ENCODE results near the gene HOXA7.
A peak's percentile ranks its signal among the peaks of the same experiment; 100 is the strongest.

The HOXA7 gene

DNA sequence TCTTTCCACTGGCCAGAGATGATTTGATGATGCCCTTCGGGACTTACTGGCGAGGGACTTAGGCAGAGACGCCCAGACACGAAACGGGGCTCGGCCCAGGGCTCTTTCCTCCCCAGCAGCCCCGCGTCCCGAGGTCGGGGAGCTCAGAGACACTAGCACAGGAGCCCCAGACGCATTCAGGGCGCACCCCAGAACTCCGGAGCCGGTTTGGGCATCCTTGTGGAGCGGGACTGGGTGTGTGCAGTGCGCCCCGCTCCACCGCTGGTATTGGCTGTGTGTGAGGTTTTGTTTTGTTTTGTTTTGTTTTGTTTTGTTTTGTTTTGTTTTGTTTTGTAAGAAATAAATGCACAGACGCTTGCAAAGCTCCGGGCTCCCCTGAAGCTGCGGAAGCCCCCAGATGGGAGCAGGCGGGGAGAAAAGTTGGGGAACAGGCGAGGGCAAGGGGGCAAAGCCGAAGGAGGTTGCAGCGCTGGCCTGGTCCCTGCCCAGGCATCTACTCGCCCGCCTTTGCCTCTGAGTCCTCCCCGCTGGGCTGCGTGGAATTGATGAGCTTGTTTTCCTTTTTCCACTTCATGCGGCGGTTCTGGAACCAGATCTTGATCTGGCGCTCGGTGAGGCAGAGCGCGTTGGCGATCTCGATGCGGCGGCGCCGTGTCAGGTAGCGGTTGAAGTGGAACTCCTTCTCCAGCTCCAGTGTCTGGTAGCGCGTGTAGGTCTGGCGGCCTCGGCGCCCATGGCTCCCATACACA lies 11.1 kb downstream of the HOXA7 start:
- ChIA-PET CTCF (interaction anchor here (0.6 to 4.1 kb wide), 9 partner anchors 14 to 1680 kb away, joined by 3 to 34 read pairs (median 5); no protein-coding TSS in a partner anchor), POLR2A (interaction anchor here (0.9 to 1.6 kb wide), 2 partner anchors 24 to 39 kb away, joined by 3 read pairs; partner anchors contain the start of gene HOXA11)
- peak overlapping the region; percentile 74; the same call in 1 of the 2 replicates for H3K27ac ChIP-seq (ENCODE audit: extremely low read depth, low read depth, low read length)
- peaks cover 0 to 73% of the 10 kb centered on the region in 2 experiments; a peak in 2 of 3 replicates for H3K36me3 ChIP-seq (ENCODE audit: control insufficient read depth in 2 of 2, insufficient read depth in 1 of 2, low read length in 2 of 2)
- H3K9me3 ChIP-seq (ENCODE audit: control insufficient read depth, insufficient read depth, low read depth, low read length): no peaks in the 10 kb centered on the region
- no peak overlapping the region for H3K4me3 ChIP-seq (ENCODE audit: low read depth, low read length)
- peaks cover 19% of the 10 kb centered on the region for H3K4me1 ChIP-seq (ENCODE audit: control insufficient read depth, insufficient read depth, low read length)
- TF ChIP-seq ZNF600 (tag by site-specific recombination; IDR thresholded peaks at IDR 0.05): peak; percentile 68
- no peak for TF ChIP-seq ZNF292 (tag by site-specific recombination; IDR thresholded peaks at IDR 0.05; ENCODE audit: borderline replicate concordance, low read depth)
- peak; percentile 75 for TF ChIP-seq ZBTB17 (tag by site-specific recombination; IDR thresholded peaks at IDR 0.05)

DNA sequence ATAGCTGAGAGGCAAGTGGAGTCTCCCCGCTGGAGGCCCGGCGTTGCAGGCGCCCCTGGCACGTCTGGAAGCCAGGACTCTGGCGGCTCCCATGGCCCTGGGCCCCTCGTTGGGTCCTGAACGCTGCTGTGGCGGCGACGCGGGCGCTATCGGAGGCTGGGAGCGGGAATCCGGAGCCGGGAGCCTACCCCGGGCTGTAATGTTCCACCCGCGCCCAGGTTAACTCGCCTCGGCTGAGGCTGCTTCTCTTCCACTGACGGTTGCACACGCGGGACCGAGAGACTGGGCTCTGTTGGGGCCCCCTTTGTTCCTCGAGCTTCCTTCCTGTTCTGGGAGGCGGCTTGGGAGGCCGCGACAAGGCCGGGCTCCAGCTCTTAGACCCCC lies 11.7 kb downstream of the HOXA7 start:
- H3K27ac ChIP-seq (ENCODE audit: extremely low read depth, low read depth, low read length): peak overlapping the region; percentile 74; the same call in 1 of the 2 replicates
- no peaks in the 10 kb centered on the region for H3K9me3 ChIP-seq (ENCODE audit: control insufficient read depth, insufficient read depth, low read depth, low read length)
- ChIA-PET POLR2A (interaction anchor here (0.9 kb wide), 1 partner anchor 40 kb away, joined by 3 read pairs; the partner anchor contains the start of gene HOXA11), CTCF (interaction anchor here (0.6 to 4.4 kb wide), 18 partner anchors 12 to 1679 kb away, joined by 3 to 34 read pairs (median 5); partner anchors contain the start of gene HOXA7)
- H3K4me1 ChIP-seq (ENCODE audit: control insufficient read depth, insufficient read depth, low read length): peaks cover 19% of the 10 kb centered on the region
- TF ChIP-seq ZNF184 (tag by site-specific recombination; IDR thresholded peaks at IDR 0.05): no peak
- TF ChIP-seq, protein P1, sequence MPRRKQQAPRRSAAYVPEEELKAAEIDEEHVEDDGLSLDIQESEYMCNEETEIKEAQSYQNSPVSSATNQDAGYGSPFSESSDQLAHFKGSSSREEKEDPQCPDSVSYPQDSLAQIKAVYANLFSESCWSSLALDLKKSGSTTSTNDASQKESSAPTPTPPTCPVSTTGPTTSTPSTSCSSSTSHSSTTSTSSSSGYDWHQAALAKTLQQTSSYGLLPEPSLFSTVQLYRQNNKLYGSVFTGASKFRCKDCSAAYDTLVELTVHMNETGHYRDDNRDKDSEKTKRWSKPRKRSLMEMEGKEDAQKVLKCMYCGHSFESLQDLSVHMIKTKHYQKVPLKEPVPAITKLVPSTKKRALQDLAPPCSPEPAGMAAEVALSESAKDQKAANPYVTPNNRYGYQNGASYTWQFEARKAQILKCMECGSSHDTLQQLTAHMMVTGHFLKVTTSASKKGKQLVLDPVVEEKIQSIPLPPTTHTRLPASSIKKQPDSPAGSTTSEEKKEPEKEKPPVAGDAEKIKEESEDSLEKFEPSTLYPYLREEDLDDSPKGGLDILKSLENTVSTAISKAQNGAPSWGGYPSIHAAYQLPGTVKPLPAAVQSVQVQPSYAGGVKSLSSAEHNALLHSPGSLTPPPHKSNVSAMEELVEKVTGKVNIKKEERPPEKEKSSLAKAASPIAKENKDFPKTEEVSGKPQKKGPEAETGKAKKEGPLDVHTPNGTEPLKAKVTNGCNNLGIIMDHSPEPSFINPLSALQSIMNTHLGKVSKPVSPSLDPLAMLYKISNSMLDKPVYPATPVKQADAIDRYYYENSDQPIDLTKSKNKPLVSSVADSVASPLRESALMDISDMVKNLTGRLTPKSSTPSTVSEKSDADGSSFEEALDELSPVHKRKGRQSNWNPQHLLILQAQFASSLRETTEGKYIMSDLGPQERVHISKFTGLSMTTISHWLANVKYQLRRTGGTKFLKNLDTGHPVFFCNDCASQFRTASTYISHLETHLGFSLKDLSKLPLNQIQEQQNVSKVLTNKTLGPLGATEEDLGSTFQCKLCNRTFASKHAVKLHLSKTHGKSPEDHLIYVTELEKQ (tag by site-specific recombination; IDR thresholded peaks at IDR 0.05; ENCODE audit: borderline replicate concordance): peak; percentile 28; the same call in 1 of the 2 replicates
- no peak for TF ChIP-seq ZNF133 (tag by site-specific recombination; IDR thresholded peaks at IDR 0.05)
- peak; percentile 9; the same call in 1 of the 2 replicates for TF ChIP-seq GLIS1 (tag by site-specific recombination; IDR thresholded peaks at IDR 0.05)
- TF ChIP-seq, protein P2, sequence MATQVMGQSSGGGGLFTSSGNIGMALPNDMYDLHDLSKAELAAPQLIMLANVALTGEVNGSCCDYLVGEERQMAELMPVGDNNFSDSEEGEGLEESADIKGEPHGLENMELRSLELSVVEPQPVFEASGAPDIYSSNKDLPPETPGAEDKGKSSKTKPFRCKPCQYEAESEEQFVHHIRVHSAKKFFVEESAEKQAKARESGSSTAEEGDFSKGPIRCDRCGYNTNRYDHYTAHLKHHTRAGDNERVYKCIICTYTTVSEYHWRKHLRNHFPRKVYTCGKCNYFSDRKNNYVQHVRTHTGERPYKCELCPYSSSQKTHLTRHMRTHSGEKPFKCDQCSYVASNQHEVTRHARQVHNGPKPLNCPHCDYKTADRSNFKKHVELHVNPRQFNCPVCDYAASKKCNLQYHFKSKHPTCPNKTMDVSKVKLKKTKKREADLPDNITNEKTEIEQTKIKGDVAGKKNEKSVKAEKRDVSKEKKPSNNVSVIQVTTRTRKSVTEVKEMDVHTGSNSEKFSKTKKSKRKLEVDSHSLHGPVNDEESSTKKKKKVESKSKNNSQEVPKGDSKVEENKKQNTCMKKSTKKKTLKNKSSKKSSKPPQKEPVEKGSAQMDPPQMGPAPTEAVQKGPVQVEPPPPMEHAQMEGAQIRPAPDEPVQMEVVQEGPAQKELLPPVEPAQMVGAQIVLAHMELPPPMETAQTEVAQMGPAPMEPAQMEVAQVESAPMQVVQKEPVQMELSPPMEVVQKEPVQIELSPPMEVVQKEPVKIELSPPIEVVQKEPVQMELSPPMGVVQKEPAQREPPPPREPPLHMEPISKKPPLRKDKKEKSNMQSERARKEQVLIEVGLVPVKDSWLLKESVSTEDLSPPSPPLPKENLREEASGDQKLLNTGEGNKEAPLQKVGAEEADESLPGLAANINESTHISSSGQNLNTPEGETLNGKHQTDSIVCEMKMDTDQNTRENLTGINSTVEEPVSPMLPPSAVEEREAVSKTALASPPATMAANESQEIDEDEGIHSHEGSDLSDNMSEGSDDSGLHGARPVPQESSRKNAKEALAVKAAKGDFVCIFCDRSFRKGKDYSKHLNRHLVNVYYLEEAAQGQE (tag by site-specific recombination; IDR thresholded peaks at IDR 0.05): no peak
- 0 out of 2 replicates have a peak, but pooled peaks have one; percentile 26 for TF ChIP-seq ZFP37 (tag by site-specific recombination; IDR thresholded peaks at IDR 0.05)
- H3K36me3 ChIP-seq (ENCODE audit: control insufficient read depth in 2 of 2, insufficient read depth in 1 of 2, low read length in 2 of 2): peaks cover 0 to 67% of the 10 kb centered on the region in 2 experiments; a peak in 2 of 3 replicates
- no peak overlapping the region for H3K4me3 ChIP-seq (ENCODE audit: low read depth, low read length)

DNA sequence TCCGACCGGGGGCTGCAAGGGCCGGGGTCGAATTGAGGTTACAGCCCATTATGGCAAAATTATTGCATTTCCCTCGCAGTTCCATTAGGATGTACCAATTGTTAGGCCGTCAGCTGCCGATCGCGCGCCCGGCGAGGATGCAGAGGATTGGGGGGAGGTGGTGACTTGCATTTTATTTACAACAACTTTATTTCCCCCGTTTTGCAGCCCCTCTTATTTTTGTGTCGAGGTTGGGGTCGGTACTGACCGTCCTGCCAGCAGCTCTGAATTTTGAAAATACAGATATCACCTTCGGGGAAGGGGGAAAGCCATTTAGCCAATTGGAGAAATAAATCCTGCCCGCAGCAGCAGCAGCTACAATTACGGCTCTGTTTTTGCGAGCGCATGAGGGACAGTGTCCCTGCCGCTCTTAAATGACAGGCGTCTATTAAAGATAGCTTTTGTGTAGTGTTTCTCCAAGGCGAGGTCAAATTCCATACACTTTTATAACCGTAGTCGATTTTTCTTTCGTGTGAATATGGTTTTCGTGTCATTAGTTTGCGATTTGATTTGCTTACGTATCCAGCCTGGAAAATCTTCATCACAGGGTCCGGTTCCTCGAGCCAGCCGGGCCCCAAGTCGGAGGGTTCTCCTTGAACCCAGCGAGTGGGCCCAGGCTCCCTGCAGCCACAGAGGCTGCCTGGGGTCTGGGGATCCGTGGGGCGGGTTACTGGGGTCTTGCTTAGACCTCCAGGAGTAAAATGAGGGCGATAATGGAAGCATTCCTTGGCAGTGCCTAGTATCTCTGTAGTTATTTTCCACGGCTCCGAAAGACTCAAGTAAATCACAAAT lies 12.3 kb downstream of the HOXA7 start:
- peak overlapping the region; percentile 74 for H3K27ac ChIP-seq (ENCODE audit: extremely low read depth, low read depth, low read length)
- ChIA-PET CTCF (interaction anchor here (0.6 to 4.4 kb wide), 40 partner anchors 10 to 1251 kb away, joined by 3 to 34 read pairs (median 5); partner anchors contain the start of genes HOXA1 and HOXA7), POLR2A (interaction anchor here (0.6 to 1.6 kb wide), 20 partner anchors 10 to 1282 kb away, joined by 3 to 9 read pairs (median 4); partner anchors contain the start of genes HOXA11, HOXA4, HOXA7 and HOXA9)
- H3K36me3 ChIP-seq (ENCODE audit: control insufficient read depth in 2 of 2, insufficient read depth in 1 of 2, low read length in 2 of 2): peaks cover 0 to 66% of the 10 kb centered on the region in 2 experiments; a peak in 2 of 3 replicates
- peaks cover 21% of the 10 kb centered on the region for H3K4me1 ChIP-seq (ENCODE audit: control insufficient read depth, insufficient read depth, low read length)
- no peaks in the 10 kb centered on the region for H3K9me3 ChIP-seq (ENCODE audit: control insufficient read depth, insufficient read depth, low read depth, low read length)
- H3K4me3 ChIP-seq (ENCODE audit: low read depth, low read length): no peak overlapping the region
- TF ChIP-seq ZBTB17 (tag by site-specific recombination; IDR thresholded peaks at IDR 0.05) (peak; percentile 57), BCL11B (tag by site-specific recombination; IDR thresholded peaks at IDR 0.05; ENCODE audit: low read depth) (peak; percentile 82), IKZF3 (tag by site-specific recombination; IDR thresholded peaks at IDR 0.05) (peak; percentile 30; the same call in 1 of the 2 replicates), ZNF549 (tag by site-specific recombination; IDR thresholded peaks at IDR 0.05) (no peak), ZNF843 (tag by site-specific recombination; IDR thresholded peaks at IDR 0.05) (0 out of 2 replicates have a peak, but pooled peaks have one; percentile 22), ZNF654 (tag by site-specific recombination; IDR thresholded peaks at IDR 0.05; ENCODE audit: low read depth) (peak; percentile 42; the same call in 1 of the 2 replicates), ZNF366 (tag by site-specific recombination; conservative IDR thresholded peaks at IDR 0.05) (0 out of 2 replicates have a peak, but pooled peaks have one; percentile 15)
- TF ChIP-seq, protein P3, sequence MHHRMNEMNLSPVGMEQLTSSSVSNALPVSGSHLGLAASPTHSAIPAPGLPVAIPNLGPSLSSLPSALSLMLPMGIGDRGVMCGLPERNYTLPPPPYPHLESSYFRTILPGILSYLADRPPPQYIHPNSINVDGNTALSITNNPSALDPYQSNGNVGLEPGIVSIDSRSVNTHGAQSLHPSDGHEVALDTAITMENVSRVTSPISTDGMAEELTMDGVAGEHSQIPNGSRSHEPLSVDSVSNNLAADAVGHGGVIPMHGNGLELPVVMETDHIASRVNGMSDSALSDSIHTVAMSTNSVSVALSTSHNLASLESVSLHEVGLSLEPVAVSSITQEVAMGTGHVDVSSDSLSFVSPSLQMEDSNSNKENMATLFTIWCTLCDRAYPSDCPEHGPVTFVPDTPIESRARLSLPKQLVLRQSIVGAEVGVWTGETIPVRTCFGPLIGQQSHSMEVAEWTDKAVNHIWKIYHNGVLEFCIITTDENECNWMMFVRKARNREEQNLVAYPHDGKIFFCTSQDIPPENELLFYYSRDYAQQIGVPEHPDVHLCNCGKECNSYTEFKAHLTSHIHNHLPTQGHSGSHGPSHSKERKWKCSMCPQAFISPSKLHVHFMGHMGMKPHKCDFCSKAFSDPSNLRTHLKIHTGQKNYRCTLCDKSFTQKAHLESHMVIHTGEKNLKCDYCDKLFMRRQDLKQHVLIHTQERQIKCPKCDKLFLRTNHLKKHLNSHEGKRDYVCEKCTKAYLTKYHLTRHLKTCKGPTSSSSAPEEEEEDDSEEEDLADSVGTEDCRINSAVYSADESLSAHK (tag by site-specific recombination; IDR thresholded peaks at IDR 0.05): peak; percentile 73
